Stimulated activated CD8-positive, alpha-beta memory T cell treated with anti-CD3 and anti-CD28 coated beads, Interleukin-7, amount 100 ng/mL, for 1 hour (primary cell): Measurements from ENCODE around the gene GAS7.

Experiments used
- DNase-seq, 2 donors: peaks; one replicate each; pipeline ENCODE4 v3.0.0-alpha.2; 2020; ENCODE audit warnings: low read depth in 2 of 2

GAS7 gene

GRCh38 chr17:9893411-9894012, 304.9 kb downstream of the GAS7 start:
- no peak for DNase-seq

- no peak for DNase-seq
Observed at GRCh38 chr17:9890124-9890523, 308.3 kb downstream of the GAS7 start.

GRCh38 chr17:9887508-9887907, 310.9 kb downstream of the GAS7 start:
- DNase-seq: no peak

- DNase-seq: no peak
Observed at GRCh38 chr17:9886141-9886930, 312.1 kb downstream of the GAS7 start.

- DNase-seq: no peak
Observed at GRCh38 chr17:9883451-9883850, 315.0 kb downstream of the GAS7 start.

GRCh38 chr17:9880582-9880999, 317.8 kb downstream of the GAS7 start:
- no peak for DNase-seq

GRCh38 chr17:9878786-9879525, 319.4 kb downstream of the GAS7 start:
- no peak for DNase-seq

- no peak for DNase-seq
Observed at GRCh38 chr17:9878356-9878755, 320.1 kb downstream of the GAS7 start.

GRCh38 chr17:9875441-9875840, 323.0 kb downstream of the GAS7 start:
- DNase-seq: no peak

- no peak for DNase-seq
Observed at GRCh38 chr17:9874722-9875121, 323.7 kb downstream of the GAS7 start.

GRCh38 chr17:9872852-9873251, 325.6 kb downstream of the GAS7 start:
- no peak for DNase-seq

GRCh38 chr17:9868552-9868951, 329.9 kb downstream of the GAS7 start:
- no peak for DNase-seq

- no peak for DNase-seq
Observed at GRCh38 chr17:9865586-9865985, 332.8 kb downstream of the GAS7 start.

- DNase-seq: no peak
Observed at GRCh38 chr17:9862949-9863348, 335.5 kb downstream of the GAS7 start.

- no peak for DNase-seq
Observed at GRCh38 chr17:9862220-9862619, 336.2 kb downstream of the GAS7 start.

- DNase-seq: no peak
Observed at GRCh38 chr17:9860851-9861250, 337.6 kb downstream of the GAS7 start.
